IMR-90 (cell line): ENCODE results near the gene CDC7. TPM values are rescaled to one million over a fixed set of nuclear protein-coding genes. Genes with fewer than 3 reads are reported as not detected.

ENCODE experiments used
- ATAC-seq: fragments of 200-7000 bp; cut with Tn5 transposase; 2 replicates; pipeline ENCODE4 v1.9.1; 2020; ENCODE audit warnings: low read depth, mild to moderate bottlenecking, moderate library complexity
- BruUV-seq: library from RNA; stranded (reverse); fragments of 400-500 nt; replicated peaks from 2 replicates; lab custom pipeline; 2021; lab: Mats Ljungman, UMichigan
- CTCF ChIA-PET: fragments of 300-600 bp; formaldehyde crosslinking; extraction: SDS; loops from one replicate; lab custom pipeline; 2021; ENCODE audit warnings: antibody characterized with exemption; lab: Yijun Ruan, JAX
- POLR2A ChIA-PET: fragments of 300-600 bp; sonication (Branson Sonifier 250); formaldehyde crosslinking; loops from one replicate; lab custom pipeline; 2022; ENCODE audit warnings: antibody characterized with exemption; ENCODE audit not compliant: unreplicated experiment; lab: Charles Lee
- DNase-seq: peaks from one replicate; pipeline ENCODE4 v3.0.0; 2013
- H2AFZ ChIP-seq: replicated peaks from 2 replicates; pipeline ENCODE3; 2013; ENCODE audit warnings: low read length, mild to moderate bottlenecking; ENCODE audit not compliant: poor library complexity
- H2AK5ac ChIP-seq: 2 replicates; pipeline ENCODE4 v1.6.1; 2013; ENCODE audit warnings: low read depth, low read length, inconsistent platforms
- H2AK9ac ChIP-seq: replicated peaks from 2 replicates; pipeline ENCODE3; 2013; ENCODE audit warnings: mild to moderate bottlenecking, low read depth, low read length, moderate library complexity; ENCODE audit not compliant: poor library complexity
- H2BK120ac ChIP-seq: 2 replicates; pipeline ENCODE4 v1.6.1; 2013; ENCODE audit warnings: low read depth, low read length, inconsistent platforms
- H2BK15ac ChIP-seq: 3 replicates; pipeline ENCODE4 v1.6.1; 2013; ENCODE audit warnings: low read depth, low read length, inconsistent platforms
- H2BK20ac ChIP-seq: 2 replicates; pipeline ENCODE4 v1.6.1; 2013; ENCODE audit warnings: low read depth, mild to moderate bottlenecking, inconsistent platforms, low read length, moderate library complexity
- H2BK5ac ChIP-seq: 2 replicates; pipeline ENCODE4 v1.6.1; 2013; ENCODE audit warnings: mild to moderate bottlenecking, low read depth, low read length, inconsistent platforms; ENCODE audit not compliant: poor library complexity, severe bottlenecking
- H3K14ac ChIP-seq: replicated peaks from 2 replicates; pipeline ENCODE4 v1.6.1; 2013; ENCODE audit warnings: low read depth, low read length, inconsistent platforms
- H3K18ac ChIP-seq: 2 replicates; pipeline ENCODE4 v1.6.1; 2013; ENCODE audit warnings: low read depth, low read length, control low read depth
- H3K23ac ChIP-seq: 2 replicates; pipeline ENCODE4 v1.6.1; 2013; ENCODE audit warnings: low read depth, low read length, inconsistent platforms
- H3K27ac ChIP-seq: 2 replicates; pipeline ENCODE4 v1.5.1; 2013; ENCODE audit warnings: mild to moderate bottlenecking, control low read depth, low read length; ENCODE audit not compliant: insufficient read depth
- H3K27me3 ChIP-seq: 2 replicates; pipeline ENCODE4 v1.6.1; 2013; ENCODE audit warnings: low read length; ENCODE audit not compliant: control insufficient read depth, insufficient read depth
- H3K36me3 ChIP-seq: 2 replicates; pipeline ENCODE4 v1.6.1; 2013; ENCODE audit warnings: low read length, mixed read lengths; ENCODE audit not compliant: control insufficient read depth, insufficient read depth
- H3K4ac ChIP-seq: 2 replicates; pipeline ENCODE4 v1.6.1; 2013; ENCODE audit warnings: low read depth, low read length, inconsistent platforms
- H3K4me1 ChIP-seq: 2 replicates; pipeline ENCODE4 v1.6.1; 2013; ENCODE audit warnings: low read length, mixed read lengths; ENCODE audit not compliant: control insufficient read depth, insufficient read depth
- H3K4me2 ChIP-seq: 2 replicates; pipeline ENCODE4 v1.6.1; 2013; ENCODE audit warnings: low read depth, mild to moderate bottlenecking, control low read depth, low read length, moderate library complexity
- H3K4me3 ChIP-seq: 2 replicates; pipeline ENCODE4 v1.5.1; 2013; ENCODE audit warnings: low read depth, mild to moderate bottlenecking, control low read depth, low read length, moderate library complexity; ENCODE audit not compliant: insufficient read depth
- H3K56ac ChIP-seq: 2 replicates; pipeline ENCODE4 v1.6.1; 2013; ENCODE audit warnings: low read length, inconsistent platforms; ENCODE audit not compliant: insufficient read depth; ENCODE audit errors: extremely low read depth
- H3K79me1 ChIP-seq, 2 experiments: 2 replicates each; pipeline ENCODE4 v1.6.1; 2013; ENCODE audit warnings: low read length in 2 of 2, inconsistent platforms in 1 of 2, low read depth in 1 of 2
- H3K9ac ChIP-seq: 2 replicates; pipeline ENCODE4 v1.6.1; 2013; ENCODE audit warnings: low read depth, low read length, control low read depth
- H3K9me1 ChIP-seq: 2 replicates; pipeline ENCODE4 v1.6.1; 2013; ENCODE audit warnings: low read length, inconsistent platforms; ENCODE audit not compliant: insufficient read depth
- H3K9me3 ChIP-seq: 2 replicates; pipeline ENCODE4 v1.6.1; 2013; ENCODE audit warnings: low read length; ENCODE audit not compliant: control insufficient read depth, insufficient read depth
- H4K20me1 ChIP-seq: 2 replicates; pipeline ENCODE4 v1.6.1; 2013; ENCODE audit warnings: low read length, inconsistent platforms; ENCODE audit not compliant: insufficient read depth
- H4K5ac ChIP-seq: 2 replicates; pipeline ENCODE4 v1.6.1; 2013; ENCODE audit warnings: mild to moderate bottlenecking, low read depth, low read length, control low read depth
- H4K8ac ChIP-seq, 2 experiments: 2 replicates each; pipeline ENCODE4 v1.6.1; 2013; ENCODE audit warnings: low read depth in 2 of 2, low read length in 2 of 2, control low read depth in 1 of 2, inconsistent platforms in 1 of 2
- H4K91ac ChIP-seq: 2 replicates; pipeline ENCODE4 v1.6.1; 2013; ENCODE audit warnings: low read depth, low read length, inconsistent platforms; ENCODE audit not compliant: insufficient read depth
- BHLHE40 ChIP-seq: fragments of 150-350 bp; IDR thresholded peaks from 2 replicates; pipeline ENCODE4 v1.6.1; 2016; ENCODE audit warnings: mild to moderate bottlenecking, low read depth, low read length
- CEBPB ChIP-seq: IDR thresholded peaks from 2 replicates; pipeline ENCODE4 v1.6.1; 2012; ENCODE audit warnings: low read depth, low read length, improper control_type of control experiment
- CHD1 ChIP-seq: IDR thresholded peaks from 2 replicates; pipeline ENCODE4 v1.6.1; 2012; ENCODE audit warnings: low read depth, low read length, improper control_type of control experiment
- CTCF ChIP-seq: conservative IDR thresholded peaks from 2 replicates; pipeline ENCODE4 v1.5.1; 2012; ENCODE audit warnings: mild to moderate bottlenecking, low read depth, low read length, improper control_type of control experiment
- FOS ChIP-seq: fragments of 150-350 bp; IDR thresholded peaks from 2 replicates; pipeline ENCODE4 v1.6.1; 2016; ENCODE audit warnings: low read depth, low read length
- MAFK ChIP-seq: IDR thresholded peaks from 2 replicates; pipeline ENCODE4 v1.6.1; 2012; ENCODE audit warnings: low read depth, low read length, improper control_type of control experiment
- MAZ ChIP-seq: IDR thresholded peaks from 2 replicates; pipeline ENCODE4 v1.6.1; 2012; ENCODE audit warnings: low read depth, mild to moderate bottlenecking, low read length, improper control_type of control experiment, moderate library complexity, borderline replicate concordance
- MXI1 ChIP-seq: IDR thresholded peaks from 2 replicates; pipeline ENCODE4 v1.6.1; 2012; ENCODE audit warnings: low read depth, mild to moderate bottlenecking, low read length, moderate library complexity, borderline replicate concordance
- NFE2L2 ChIP-seq: fragments of 150-350 bp; IDR thresholded peaks from 2 replicates; pipeline ENCODE4 v1.6.1; 2016; ENCODE audit warnings: low read depth, mild to moderate bottlenecking, low read length
- POLR2A ChIP-seq: IDR thresholded peaks from 2 replicates; pipeline ENCODE4 v1.6.1; 2012; ENCODE audit warnings: mild to moderate bottlenecking, low read depth, low read length
- RAD21 ChIP-seq: IDR thresholded peaks from 2 replicates; pipeline ENCODE4 v1.6.1; 2012; ENCODE audit warnings: low read length, improper control_type of control experiment
- RCOR1 ChIP-seq: IDR thresholded peaks from 2 replicates; pipeline ENCODE4 v1.6.1; 2012; ENCODE audit warnings: mild to moderate bottlenecking, low read length, improper control_type of control experiment; ENCODE audit not compliant: insufficient replicate concordance
- RFX5 ChIP-seq: IDR thresholded peaks from 2 replicates; pipeline ENCODE4 v1.8.0; 2012; ENCODE audit warnings: low read depth, mild to moderate bottlenecking, low read length, moderate library complexity
- SMC3 ChIP-seq: fragments of 150-350 bp; IDR thresholded peaks from 2 replicates; pipeline ENCODE4 v1.6.1; 2016; ENCODE audit warnings: low read depth, mild to moderate bottlenecking, antibody characterized with exemption, low read length, moderate library complexity
- USF2 ChIP-seq: fragments of 150-350 bp; IDR thresholded peaks from 2 replicates; pipeline ENCODE4 v1.6.1; 2017; ENCODE audit warnings: mild to moderate bottlenecking, antibody characterized with exemption, low read length, low read depth
- WGBS, 2 experiments: methylation state at CpG; one replicate each; pipeline versions ENCODE4 v1.1.5 to v1.1.7; 2013; ENCODE audit warnings: missing lambda C conversion rate in 2 of 2; ENCODE audit not compliant: insufficient read length in 1 of 2; ENCODE audit errors: extremely low coverage in 2 of 2; 5-methylcytosine and 5-hydroxymethylcytosine counted together
- dilution Hi-C: fragments of 300-500 bp; cut with HindIII; formaldehyde crosslinking; loops from one replicate; pipeline ENCODE4 v1.14.3; 2018; ENCODE audit warnings: low sequenced_read_pairs; ENCODE audit not compliant: unreplicated experiment
- in situ Hi-C: fragments of 300-500 bp; cut with MboI; formaldehyde crosslinking; loops from 3 replicates; pipeline ENCODE4 v1.14.3; 2019; ENCODE audit warnings: low sequenced_read_pairs, inconsistent platforms, mixed read lengths
- intact Hi-C: fragments of 100-400 bp; cut with micrococcal nuclease; formaldehyde crosslinking; loops from 2 replicates; pipeline ENCODE4 v1.10.0; 2022
- polyA plus RNA-seq, 3 experiments: library from polyadenylated mRNA; depleted of rRNA; stranded (reverse); fragments of >200 nt; gene quantifications; 2 replicates each; pipeline ENCODE4 v1.2.3, GENCODE V29; 2012; ENCODE audit warnings: low replicate concordance in 1 of 3
- total RNA-seq: library from RNA; depleted of rRNA; stranded (reverse); fragments of >200 nt; gene quantifications from 2 replicates; pipeline ENCODE4 v1.2.3, GENCODE V29; 2012
- TF ChIP-seq, protein P1 (sequence below): fragments of 150-350 bp; IDR thresholded peaks from 2 replicates; pipeline ENCODE4 v1.6.1; 2016; ENCODE audit warnings: low read depth, mild to moderate bottlenecking, low read length, moderate library complexity, borderline replicate concordance

Gene CDC7
- total and polyA plus RNA-seq, 2 of the 4 experiments (the other 2 are of a cell fraction) = 4.3 to 4.7 TPM

- Histone ChIP-seq H2AK5ac (no peak overlapping the region), H3K4ac (no peak overlapping the region), H2BK15ac (no peak overlapping the region), H4K8ac (no peak overlapping the region), H3K4me3 (no peak overlapping the region), H3K9me1 (peaks cover 9% of the 10 kb centered on the region), H3K18ac (no peak overlapping the region), H4K91ac (no peak overlapping the region), H3K14ac (no peak overlapping the region), H3K79me1 (no peaks in the 10 kb centered on the region), H3K36me3 (no peaks in the 10 kb centered on the region), H2BK120ac (no peak overlapping the region), H2BK5ac (no peak overlapping the region), H2AFZ (no peak overlapping the region), H2BK20ac (no peak overlapping the region), H3K9ac (no peak overlapping the region), H3K4me1 (peaks cover 7% of the 10 kb centered on the region), H3K23ac (no peak overlapping the region), H3K56ac (no peak overlapping the region), H4K20me1 (no peaks in the 10 kb centered on the region), H3K9me3 (no peaks in the 10 kb centered on the region), H4K5ac (no peak overlapping the region), H3K27me3 (peaks cover 6% of the 10 kb centered on the region), H3K4me2 (no peak overlapping the region), H2AK9ac (no peak overlapping the region), H3K27ac (no peak overlapping the region)
- no peak for TF ChIP-seq RCOR1
- TF ChIP-seq, protein P1, sequence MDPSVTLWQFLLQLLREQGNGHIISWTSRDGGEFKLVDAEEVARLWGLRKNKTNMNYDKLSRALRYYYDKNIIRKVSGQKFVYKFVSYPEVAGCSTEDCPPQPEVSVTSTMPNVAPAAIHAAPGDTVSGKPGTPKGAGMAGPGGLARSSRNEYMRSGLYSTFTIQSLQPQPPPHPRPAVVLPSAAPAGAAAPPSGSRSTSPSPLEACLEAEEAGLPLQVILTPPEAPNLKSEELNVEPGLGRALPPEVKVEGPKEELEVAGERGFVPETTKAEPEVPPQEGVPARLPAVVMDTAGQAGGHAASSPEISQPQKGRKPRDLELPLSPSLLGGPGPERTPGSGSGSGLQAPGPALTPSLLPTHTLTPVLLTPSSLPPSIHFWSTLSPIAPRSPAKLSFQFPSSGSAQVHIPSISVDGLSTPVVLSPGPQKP = no peak
- TF ChIP-seq MAZ = no peak
- TF ChIP-seq USF2 = no peak
- TF ChIP-seq CHD1 = no peak
- no peak for TF ChIP-seq RAD21
- no peak for TF ChIP-seq MXI1
- TF ChIP-seq POLR2A = no peak
- TF ChIP-seq SMC3 = no peak
- no peak for TF ChIP-seq BHLHE40
- no peak for TF ChIP-seq CTCF
- TF ChIP-seq FOS = no peak
- TF ChIP-seq RFX5 = no peak
- no peak for TF ChIP-seq NFE2L2
- TF ChIP-seq MAFK = no peak
- no peak for TF ChIP-seq CEBPB
- intact Hi-C loops = no loop called here
- BruUV-seq = no TSS peak
- DNase-seq (no peak), ATAC-seq (no peak)
- CTCF ChIA-PET = no interaction called here
- dilution Hi-C loops = no loop called here
- WGBS, 2 experiments = no CpG with 5 or more reads among the region's 2 CpGs
- in situ Hi-C loops = no loop called here
- POLR2A ChIA-PET = no interaction called here
Measured at GRCh38 chr1:91550961-91551360, 50.3 kb downstream of the CDC7 start.
